ENCODE results near the gene UBL4A.

The UBL4A gene

GRCh38 chrX:154460326-154460725, 26.1 kb downstream of the UBL4A start:
- no peak for DNase-seq

- DNase-seq = no peak
Measured at GRCh38 chrX:154459832-154460231, 26.6 kb downstream of the UBL4A start.

- peak; percentile 52 for DNase-seq
Measured at GRCh38 chrX:154458954-154459778, 27.2 kb downstream of the UBL4A start.

GRCh38 chrX:154458116-154458953, 28.1 kb downstream of the UBL4A start, which contains the start of gene PLXNA3:
PLXNA3 (plus strand) TSS chrX:154458281; CDS start chrX:154460184, 1,903 bp downstream.
- peak; percentile 79 for DNase-seq

DNA sequence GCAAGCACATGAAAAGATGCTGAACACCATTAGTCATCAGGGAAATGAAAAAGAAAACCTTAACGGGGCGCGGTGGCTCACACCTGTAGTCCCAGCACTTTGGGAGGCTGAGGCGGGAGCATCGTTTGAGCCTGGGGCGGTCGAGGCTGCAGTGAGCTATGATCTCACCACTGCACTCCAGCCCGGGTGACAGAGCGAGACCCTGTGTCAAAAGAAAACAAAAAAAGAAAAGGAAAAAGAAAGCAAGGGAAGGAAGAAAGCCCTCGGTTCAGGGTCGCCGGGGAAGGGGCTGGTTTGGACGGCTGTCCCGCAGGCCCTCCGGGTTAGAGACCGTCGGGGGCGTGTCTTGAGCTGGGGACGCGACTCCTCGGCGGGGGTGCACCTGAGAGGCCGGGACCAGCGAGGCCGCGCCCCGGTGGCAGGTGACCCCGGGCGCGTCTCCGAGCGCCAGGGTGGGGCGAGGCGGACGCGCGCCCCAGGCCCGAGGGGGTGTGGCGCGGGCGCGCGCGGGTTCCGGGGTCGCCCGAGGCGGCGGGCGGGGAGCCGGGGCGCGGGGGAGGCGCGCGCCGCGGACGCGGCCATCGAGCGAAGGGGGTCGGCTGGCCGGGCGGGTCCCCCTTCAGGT, 28.8 kb downstream of the UBL4A start:
- peak; percentile 84 for DNase-seq

DNA sequence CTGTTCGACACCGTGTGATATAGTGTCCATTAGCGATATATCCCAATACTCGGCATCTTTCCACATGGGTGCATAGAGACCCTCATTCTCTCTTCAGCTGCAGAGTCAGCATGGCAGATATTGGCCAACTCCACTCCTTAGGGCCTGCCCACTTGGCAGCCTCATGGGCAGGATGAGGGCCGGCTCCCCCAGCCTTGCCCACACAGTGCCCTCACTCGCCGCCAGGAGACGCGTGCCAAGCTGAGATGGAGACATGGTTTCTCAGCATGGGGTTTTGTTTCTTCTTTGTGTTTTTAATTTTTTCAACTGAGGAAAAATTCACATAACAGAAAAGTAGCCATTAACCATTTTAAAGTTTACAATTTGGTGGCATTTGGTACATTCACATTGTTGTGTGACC, 33.6 kb downstream of the UBL4A start:
- no peak for DNase-seq

DNA sequence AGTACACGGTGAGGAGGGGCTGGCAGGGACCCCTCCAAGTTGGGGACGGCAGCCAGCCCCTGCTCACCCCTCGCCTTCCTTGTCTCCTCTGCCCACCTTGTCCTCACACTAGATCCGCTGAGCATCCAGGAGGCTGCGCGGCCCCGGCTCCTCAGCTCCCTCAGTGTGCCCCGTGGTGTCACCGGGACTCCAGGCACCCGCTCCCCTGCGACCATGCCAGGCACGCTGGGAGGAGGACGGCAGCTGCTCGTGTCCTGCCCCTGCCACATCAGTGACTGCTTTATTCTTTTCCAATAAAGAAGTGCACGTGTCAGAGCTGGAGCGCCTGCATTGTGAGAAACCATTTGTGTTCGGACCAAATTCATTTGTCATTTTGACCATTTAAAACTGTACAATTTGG, 36.1 kb downstream of the UBL4A start:
- DNase-seq = no peak

DNA sequence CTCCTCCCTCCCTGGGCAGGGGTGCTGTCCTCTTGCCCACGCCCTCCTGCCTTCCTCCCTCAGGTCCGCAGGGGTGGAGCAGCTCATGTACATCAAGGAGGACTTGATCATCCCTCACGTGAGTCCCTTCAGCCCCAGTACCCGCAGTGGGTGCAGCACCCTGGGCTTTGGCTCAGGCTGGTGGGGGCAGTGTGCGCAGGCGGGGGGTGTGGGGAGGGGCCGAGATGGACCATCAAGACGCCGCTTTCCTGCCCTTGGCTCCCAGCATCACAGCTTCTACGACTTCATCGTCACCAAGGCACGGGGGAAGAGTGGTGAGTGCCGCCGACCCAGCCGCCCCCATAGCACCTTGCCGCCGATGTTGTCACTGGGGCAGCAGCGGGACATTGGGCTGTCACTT, 36.8 kb downstream of the UBL4A start:
- no peak for DNase-seq

DNA sequence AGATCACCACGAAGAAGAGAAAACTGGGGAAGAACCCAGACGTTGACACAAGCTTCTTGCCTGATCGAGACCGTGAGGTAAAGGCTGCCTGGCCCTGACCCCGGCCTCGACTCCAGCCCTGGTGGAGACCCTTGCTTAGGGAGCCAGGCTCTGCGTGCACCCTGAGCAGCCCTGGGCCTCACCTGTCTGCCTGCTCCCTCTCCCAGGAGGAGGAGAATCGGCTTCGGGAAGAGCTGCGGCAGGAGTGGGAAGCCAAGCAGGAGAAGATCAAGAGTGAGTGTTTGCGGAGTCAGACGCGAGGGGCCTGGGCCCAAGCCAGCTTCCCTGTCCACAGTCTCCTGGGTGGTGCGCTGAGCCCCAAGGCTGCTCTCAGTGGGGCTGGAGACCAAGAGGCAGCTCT, 37.9 kb downstream of the UBL4A start:
- no peak for DNase-seq

DNA sequence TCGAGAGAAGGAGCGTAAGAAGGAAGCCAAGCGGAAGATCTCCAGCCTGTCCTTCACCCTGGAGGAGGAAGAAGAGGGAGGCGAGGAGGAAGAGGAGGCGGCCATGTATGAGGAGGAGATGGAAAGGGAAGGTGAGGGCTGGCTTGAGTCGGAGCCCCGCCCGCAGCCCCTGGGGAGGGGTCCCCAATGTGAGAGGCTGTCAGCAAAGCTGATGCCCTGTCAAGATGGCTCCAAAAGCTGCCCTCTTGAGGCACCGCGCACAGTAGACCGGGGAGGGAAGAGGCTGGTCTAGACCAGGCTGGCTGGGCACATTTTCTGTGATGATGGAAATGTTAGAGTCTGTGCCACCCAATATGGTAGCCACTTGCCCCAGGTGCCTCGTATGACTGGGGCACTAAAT, 40.0 kb downstream of the UBL4A start:
- DNase-seq = no peak

- no peak for DNase-seq
Measured at GRCh38 chrX:154445776-154446175, 40.6 kb downstream of the UBL4A start.

DNA sequence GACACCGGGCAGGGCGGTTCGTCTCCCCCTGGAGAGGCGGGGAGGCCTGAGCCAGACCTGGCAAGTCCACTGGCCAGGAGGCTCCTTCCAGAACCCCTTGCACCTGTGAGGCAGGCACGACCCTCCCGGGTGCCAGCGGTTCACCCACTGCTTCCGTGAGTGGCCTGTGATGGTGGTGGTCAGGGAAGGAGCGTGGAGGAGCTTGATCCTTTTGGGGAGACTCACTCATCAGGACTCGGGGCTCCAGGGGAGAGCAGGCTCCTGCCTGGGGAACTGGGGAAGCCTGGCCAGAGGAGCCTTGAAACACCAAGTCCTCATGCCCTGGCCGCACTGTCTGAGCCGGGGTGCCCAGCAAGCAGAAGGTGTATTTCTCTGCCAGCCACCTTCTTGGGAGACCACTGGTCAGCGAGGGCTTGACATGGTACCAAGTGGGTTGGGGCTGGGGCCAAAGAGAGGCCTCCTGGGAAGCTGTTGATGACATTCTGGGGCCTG, 41.6 kb downstream of the UBL4A start:
- DNase-seq = no peak

DNA sequence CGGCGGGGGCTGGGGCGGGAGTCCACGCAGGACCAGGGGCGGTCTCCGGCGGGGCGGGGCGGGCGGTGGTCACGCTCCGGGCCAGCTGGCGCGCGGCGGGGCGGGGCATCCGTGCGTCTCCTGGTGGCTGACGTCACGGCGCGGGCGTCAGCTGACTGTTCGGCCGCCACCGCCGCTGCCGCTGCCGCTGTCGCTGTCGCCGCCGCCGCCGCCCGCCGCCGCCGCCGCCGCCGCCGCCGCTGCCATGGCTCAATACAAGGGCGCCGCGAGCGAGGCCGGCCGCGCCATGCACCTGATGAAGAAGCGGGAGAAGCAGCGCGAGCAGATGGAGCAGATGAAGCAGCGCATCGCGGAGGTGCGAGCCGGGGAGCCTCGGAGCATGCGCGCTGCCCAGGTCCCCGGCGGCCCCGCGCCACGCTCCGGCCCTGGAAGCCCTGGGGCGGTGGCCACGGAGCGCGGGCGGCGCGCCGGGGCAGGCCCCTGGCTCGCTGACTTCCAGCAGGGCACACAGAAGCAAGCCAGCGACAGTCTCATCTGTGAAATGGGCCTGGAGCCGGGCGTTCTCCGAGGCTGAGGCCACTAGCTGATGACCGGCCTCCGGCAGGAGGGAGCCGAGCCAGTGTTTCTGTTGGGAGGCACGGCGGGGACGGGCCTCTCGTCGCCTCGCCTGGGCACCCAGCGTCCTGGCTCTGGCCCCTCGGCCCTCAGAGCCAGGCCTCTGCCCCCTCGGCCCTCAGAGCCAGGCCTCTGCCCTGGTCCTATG, 42.2 kb downstream of the UBL4A start, which contains the start of gene FAM50A:
Gene FAM50A (plus strand): TSS at position 150 of the 763 bp plus-strand sequence. CDS start 95 bp downstream, at position 245.
- DNase-seq = peak; percentile 87

GRCh38 chrX:154443479-154443910, 42.9 kb downstream of the UBL4A start:
- DNase-seq = peak; percentile 55

GRCh38 chrX:154441984-154442707, 44.3 kb downstream of the UBL4A start:
- peak; percentile 62 for DNase-seq

GRCh38 chrX:154441564-154441963, 44.9 kb downstream of the UBL4A start:
- no peak for DNase-seq

GRCh38 chrX:154440623-154441357, 45.6 kb downstream of the UBL4A start:
- DNase-seq = no peak

- no peak for DNase-seq
Measured at GRCh38 chrX:154439841-154440240, 46.6 kb downstream of the UBL4A start.

DNA sequence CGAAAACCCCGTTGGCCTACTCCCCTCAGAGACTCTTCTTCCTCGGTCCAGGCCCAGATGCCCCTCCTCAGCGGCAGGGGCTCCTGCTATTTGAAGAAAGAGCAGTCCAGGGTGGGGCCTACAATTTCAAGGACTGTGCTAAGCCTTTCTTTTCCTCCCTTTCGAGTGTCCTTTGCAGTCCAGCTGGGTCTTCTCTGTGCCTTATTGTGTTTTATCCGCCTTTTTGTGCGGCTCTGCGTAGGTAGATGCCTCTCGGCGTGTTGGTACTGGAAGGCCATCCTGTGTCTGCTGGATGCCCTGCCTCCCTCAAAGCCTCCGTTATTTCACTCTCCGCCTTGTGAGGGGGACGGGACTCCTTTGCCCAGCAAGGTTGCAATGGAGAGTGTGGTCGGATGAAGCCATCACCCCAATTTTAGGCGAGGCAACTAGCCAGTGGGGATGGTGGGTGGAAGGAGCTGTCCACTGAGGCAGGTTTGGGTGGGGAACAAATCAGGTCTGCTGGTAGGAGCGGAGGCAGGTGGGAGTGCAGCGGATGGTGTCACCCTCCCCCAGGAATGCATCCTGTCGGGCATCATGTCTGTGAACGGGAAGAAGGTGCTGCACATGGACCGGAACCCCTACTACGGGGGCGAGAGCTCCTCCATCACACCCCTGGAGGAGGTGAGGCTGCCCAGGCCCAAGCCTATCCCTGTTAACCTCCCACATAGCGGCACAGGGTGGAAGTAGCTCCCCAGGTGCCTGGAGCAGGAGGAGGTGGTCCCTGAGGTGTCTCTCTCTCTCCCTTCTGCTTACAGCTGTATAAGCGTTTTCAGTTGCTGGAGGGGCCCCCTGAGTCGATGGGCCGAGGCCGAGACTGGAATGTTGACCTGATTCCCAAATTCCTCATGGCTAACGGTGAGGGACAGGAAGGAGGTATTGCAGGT, 48.2 kb downstream of the UBL4A start:
- no peak for DNase-seq

All from DMS53 (cell line).